ENCODE data around the gene RREB1.
A peak's percentile ranks its signal among the peaks of the same experiment; 100 is the strongest.

The RREB1 gene

DNA sequence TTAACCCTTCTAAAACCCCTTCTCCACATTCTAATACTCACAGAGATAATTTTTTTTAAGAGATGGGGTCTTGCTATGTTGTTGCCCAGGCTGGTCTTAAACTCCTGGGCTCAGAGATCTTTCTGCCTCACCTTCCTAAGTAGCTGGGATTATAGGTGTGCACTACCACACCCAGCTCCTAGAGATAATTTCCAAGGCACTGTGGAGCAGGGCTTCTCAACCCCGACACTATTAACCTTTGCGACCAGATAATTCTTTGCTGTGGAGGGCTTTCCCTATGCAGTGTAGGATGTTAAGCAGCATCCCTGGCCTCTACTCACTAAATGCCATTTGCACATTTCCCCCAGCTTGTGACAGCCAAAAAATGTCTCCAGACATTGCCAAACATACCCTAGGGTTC lies 8.8 kb upstream of the RREB1 start:
- DNase-seq = no peak

DNA sequence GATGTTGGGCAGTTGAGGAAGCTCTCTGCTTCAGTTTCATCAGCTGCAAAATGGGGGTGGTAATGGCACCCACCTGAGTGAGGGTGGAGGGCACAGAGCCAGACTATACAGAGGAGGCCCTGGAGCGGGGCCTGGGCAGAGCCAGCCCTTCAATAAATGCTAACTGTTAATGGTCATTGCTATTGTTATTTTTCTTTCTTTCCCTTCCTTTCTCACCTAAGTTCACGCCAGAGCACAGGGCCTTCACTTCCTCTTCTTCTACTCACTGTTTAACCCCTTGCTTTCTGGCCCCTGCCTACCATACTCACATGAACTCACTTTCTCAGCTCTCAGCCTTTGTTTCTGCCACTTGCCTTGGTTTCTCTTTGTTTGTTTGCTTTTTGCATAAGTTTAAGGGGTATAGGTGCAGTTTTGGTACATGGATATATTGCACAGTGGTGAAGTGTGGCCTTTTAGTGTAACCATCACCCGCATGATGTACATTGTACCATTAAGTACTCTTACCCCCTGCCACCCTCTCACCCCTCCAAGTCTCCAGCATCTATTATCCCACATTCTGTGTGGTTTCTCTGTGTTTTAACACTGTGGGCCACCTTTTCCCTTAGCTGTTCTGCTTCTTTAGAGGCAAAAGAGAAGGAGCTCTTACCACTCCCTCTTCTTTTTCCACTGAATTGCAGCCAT lies 7.5 kb upstream of the RREB1 start:
- no peak for DNase-seq

DNA sequence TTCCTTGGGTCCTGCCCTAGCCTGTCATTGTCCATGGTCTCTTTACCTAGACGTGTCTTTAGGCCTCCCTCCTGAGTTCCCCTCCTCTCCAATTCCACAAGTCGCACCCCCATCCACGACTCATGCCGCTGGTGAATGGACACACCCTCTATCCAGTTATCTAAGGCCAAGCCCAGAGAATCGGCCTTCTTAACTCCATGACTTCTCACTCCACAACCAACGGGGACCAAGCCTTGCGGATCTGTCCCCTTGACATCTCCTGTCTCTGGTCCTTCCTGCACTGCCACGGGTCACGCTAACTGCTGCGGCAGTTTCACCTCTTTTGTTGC lies 7.0 kb upstream of the RREB1 start:
- DNase-seq = no peak

DNA sequence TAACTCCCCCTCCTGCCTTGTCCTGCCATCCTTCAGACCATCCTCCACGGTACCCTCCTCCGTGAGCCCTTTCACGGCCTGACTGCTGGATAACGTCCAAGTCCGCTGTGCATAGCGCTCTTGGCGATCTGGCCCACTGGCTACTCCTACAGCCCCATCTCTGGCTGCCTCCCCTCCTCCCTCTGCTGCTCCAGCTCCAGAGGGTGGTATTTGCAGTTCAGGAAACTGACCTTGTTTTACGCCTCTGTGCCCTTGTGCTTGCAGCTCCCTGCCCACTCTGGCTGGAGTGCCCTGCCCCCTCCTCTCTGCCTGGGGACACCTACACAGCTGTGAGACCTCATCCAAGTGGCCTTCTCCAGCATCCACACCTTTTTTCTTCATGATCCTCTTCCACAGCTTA lies 6.5 kb upstream of the RREB1 start:
- DNase-seq = no peak

DNA sequence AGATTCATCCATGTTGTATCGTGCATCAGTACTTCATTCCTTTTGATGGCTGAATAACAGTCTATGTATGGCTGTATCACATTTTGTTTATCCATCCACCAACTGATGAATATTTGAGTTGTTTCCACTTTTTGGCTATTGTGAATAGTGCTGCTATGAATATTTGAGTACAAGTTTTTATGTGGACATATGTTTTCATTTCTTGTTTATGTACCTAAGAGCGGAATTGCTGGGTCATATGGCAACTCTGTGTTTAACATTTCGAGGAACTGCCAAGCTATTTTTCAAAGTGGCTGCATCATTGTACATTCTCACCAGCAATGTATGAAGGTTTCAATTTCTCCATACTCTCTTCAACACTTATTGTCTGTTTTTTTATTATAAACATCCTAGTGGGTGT lies 3.0 kb upstream of the RREB1 start:
- DNase-seq = no peak

DNA sequence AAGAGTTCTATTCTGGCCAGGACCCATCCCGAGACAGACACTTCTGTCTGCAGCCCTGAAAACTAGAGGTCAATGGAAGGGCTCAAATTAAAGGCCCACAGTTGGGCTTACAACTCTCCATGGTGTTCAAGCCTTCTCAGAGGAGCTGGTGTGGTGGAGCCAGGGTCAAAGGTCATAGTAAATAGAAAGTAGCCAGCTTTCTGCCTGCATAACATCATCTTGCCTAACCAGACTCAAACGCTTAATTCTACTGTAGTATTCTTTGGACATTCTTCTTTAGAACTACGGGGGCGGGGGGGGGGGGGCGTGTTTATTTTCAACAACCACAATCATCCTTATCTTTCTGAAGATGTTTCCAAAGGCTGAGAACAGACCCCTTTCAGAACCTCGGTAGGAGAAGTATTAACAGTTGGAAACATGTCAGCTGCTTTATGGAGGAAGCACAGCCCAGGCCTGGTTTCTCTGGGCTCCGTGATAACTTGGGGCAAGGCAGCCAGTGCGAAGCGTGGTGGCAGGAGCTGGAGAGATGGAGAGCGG lies 1.5 kb upstream of the RREB1 start:
- DNase-seq = no peak

DNA sequence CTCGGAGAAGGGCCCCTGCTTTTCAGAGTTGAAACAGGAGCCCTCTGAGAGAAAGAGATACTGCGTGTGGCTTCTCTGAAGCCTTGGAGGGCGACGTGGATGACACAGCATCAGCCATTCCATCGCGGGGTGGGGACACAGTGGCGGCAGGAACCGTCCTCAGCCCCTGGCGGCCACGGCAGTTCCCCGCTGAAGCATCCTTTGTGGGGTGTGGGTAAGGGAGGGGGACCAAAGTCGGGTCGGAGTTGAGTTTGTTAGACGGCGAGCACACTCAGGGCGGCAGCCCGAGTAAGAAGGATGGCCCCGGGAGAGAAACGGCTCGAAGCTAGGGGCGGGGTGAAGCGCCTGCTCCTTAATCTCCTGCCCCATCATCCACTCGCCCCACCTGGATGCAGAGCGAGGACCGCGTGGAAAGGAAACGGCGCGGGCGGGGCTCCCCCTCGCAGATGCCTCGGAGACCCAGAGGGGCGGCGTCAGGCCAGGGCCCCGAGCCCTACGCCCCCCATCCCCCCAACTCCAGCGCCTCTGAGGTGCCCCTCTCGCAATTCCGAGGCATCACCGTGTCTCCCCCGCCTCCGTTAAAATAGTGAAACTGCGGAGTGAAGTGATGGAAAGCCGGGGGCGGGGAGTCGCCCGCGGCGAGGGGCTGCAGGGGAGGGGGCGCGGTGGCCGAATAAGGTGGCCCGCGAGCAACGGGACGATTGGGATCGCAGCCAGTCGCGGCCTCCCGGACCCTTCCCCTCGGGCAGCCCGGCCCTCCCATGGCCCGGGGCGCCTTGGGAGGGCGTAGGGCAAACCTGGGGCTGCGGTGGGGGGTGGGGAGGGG lies 796 bp upstream of the RREB1 start:
- DNase-seq = peak; percentile 34 to 57 (median 38)

DNA sequence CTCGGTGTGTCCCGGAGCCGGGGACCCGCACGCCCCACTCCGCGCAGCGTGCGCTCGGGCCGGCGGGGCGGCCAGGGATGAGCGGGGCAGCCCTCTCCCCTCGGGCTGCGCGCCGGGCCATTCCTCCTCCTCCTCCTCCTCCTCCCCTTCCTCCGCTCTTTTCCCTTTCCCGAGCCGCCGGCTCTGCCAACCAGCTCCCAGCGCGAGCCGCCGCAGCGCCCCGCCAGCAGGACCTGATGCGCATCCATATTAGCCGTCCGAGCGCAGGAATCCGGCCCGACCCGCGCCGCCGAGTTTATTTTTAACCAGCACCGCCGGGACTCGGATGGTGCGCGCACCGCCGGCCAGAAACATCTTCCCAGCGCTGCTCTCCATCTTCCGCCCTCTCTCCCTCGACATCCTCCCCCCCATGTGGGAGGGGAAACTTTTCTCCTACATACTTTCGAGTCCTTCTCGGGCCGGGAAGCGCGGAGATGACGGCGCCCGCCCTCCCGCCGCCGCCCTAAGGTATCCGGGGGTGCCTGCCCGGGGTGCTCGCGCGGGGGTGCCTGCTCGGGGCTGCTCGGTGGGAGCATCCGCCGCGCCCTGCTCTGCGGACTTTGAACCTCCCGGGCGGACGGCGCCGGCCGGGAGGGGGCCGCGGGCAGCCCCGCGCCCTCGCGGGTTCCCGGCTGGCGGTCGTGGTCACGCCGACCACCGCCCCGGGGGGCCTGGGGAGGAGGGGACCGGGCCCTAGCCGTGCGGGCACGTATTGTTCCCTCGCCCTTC lies 619 bp downstream of the RREB1 start:
- peak in 2 of 4 experiments; percentile 16 to 29 for DNase-seq

DNA sequence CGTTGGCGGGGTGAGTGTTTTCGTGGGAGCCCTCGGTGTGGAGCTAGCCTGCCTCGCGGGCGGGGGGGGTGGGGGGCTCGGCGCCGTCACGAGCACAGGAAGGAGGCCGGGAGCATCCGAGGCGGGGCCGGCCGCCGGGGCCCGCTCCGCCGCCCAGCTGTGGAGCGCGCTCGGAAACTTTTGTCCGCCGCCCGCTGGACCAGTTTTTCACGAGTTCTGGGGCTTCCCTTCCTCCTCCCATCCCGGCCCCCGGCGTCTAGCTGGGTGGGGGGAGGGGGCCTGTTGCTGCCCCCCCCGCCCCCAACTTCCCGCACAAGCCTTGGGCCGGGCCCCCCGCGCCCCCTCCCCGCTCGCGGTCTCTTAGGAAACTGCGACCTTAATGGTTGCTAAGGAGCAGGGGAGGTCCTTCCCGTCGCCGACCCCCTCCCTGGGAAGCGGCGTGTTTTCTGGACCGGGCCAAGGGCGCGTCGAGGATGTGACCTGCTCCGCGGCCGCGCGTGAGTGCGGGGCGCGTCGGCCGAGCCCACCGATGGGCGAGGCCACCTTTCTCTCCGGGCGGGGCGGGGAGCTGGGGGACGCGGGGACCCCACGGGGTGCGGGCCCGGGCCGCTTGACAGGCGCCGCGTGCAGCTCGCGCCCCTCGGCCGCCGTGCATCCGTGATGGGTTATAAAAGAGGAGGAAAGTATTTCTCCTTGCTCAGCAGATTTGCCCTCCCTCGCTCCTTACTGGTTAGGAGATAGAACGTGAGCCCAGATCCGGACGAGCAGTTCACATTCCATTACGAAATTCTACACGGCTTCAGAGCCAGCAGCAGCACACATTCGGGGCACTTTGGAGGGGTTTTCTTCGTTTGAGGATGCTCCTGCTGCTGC lies 1.4 kb downstream of the RREB1 start:
- DNase-seq = peak in 3 of 4 experiments; percentile 17 to 27 (median 27)

DNA sequence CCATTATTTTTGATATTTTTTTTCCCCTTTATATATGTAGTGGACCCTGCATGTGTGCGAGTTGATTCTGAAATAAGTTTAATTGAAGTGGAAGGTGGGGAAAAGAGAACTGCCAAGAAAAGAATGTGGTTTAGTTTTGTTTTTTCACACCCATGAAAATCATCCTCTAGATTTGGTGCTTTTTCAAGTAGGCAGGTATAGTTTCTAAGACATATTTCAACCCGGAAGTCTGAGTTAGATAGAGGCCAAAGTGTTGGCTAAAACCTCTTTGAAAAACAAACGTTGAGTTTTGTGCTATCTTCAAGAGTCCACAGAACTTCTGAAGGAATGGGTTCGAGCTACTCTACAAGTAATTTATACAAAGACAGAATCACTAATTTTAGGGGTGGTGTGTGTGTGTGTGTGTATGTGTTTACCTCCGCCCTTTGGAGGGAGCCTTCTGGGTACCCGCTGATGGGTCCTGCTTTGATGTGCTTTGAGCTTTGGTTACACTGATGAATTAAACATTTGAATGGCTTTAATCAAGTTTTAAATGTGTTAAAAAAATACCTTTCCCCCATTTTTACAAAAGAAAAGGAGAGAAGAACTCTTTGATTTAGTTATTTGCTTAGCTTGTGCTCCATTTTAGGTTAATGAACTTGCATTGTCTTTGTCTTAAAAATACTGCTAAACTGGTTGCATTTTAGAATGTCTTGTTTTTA lies 2.5 kb downstream of the RREB1 start:
- DNase-seq = no peak

DNA sequence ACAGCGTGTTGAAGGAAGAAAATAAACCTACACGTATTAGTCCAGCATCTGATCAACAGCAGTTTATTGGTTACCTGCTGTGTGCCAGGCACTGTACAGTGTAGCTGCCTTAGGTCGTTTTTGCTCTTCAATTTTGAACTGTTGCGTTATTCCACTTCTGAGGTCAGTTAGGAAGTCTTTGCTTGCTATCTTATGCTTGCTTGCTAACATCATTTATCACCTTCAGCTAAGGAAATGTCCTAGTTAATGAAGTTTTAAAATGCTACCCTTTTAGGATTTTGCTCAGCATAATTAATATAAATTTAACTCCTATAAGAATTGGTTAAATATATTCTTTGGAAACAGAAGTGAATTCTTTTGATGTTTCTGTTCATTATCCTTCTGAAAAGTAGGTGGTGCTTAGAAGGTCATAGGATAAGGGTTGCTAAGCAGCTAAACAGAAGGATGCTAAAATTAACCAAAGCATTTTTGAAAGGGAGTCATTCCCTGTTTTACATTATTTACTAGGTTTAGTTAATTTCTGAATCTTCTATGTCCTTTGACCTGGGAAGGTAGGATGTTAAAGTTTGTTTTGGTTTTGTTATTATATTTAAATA lies 3.4 kb downstream of the RREB1 start:
- no peak for DNase-seq

DNA sequence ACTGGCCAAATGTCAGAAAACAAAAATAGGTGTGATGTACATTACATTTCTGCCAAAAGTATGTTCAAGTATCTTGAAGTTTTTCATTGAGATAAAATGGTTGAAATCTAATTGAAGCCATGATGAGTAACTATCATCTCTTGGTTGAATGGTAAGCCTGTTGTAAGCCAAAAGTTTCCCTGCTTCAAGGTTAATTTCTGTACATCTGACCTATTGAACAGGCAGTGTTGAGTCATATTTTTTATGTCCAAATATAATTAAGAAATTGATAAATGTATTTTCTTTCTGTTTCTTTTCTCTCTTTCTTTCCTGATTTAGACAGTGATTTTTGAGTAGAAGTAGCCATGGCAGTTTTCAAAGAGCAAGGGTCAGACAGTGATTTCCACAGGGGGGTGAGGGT lies 4.4 kb downstream of the RREB1 start:
- DNase-seq = no peak

DNA sequence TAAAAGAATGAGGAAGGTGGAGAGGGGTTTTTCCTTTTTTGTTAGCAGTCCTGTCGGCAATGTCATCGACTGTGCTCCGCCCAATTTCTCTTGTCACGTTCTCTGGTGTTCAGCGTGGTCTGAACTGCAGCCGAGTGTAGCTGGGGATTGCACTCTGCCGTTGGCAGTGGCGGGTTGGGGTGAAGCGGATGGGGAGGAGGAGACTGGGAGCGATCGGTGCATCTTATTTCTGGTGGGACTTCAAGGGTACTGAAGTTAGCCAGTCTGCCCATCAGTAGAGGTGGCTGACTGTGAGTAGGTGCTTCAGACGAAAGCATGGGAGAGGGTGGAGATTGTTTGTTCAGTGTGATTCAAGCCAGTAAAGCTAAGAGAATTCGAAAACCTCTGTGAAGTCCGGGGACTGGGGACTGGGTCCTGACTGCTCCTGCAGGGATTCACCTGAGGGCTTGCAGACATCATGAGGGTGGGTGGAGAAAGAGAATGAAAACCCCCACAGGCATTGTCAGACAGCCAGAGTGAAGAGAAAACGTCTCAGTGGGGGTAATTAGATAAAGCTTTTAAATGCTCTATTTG lies 5.1 kb downstream of the RREB1 start:
- DNase-seq = no peak

DNA sequence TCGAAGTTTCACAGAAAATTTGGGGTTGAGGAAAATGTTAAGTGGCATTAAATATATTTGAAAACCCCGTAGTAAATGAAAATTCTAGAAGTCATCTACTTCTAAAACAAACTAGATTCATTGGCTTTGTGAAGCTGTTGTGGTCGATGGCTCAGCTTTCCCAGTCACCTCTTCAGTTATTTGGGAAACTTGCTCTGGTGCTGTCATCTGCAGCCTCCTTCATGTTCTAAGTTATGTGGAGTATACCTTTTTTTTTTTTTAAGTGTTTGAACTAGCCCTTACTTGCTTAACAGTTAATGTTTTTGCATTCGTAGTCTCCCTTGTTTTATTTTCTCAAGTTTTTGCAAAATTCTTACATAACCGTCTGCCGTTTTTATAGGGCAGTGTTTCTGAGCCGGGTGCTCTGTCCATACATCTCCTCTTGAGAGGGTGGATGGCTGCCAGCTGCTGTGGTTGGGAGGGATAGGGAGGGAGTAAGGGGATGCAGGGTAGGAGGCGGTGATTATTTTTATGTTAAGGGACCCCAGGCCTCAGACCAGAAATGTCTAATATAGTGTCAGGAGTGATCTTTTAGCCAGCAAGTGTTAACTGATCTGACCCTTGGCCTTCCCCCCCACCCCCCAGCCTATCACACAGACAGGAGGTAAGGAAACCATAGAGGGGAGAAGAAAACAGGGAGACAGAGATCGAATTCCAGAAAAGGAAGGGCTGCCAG lies 7.1 kb downstream of the RREB1 start:
- DNase-seq = no peak

DNA sequence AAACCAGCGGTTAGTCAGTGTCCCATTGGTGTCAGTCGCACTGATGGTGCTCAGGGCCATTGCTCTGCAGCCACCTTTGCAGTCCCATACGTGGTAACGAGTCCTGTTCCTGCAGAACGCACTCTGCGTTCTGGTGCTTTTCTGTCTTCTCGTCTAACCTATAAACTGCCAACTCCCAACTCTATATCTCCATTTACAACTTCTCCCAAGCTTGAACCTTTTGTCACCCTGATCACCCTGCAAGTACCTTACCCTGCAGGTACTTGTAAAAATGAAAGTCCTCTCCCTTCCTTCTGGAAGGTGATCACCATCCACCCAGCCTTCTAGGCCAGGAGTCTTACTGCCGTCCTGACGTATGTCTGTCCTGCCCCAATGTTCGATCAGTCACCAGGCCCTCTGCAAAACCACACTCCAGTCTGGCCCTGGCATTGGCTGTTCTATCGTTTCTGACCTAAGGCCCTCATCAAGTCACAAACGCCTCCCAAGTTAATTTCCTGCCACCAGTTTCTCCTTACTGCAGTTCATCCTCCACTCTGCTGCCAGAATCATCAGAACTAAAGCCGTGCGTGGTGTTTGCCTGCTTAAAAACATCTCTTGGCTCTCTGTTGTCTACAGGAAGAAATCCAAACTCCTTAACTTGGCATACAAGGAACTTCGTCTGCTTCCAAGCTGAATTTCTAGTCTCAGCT lies 7.9 kb downstream of the RREB1 start:
- no peak for DNase-seq

DNA sequence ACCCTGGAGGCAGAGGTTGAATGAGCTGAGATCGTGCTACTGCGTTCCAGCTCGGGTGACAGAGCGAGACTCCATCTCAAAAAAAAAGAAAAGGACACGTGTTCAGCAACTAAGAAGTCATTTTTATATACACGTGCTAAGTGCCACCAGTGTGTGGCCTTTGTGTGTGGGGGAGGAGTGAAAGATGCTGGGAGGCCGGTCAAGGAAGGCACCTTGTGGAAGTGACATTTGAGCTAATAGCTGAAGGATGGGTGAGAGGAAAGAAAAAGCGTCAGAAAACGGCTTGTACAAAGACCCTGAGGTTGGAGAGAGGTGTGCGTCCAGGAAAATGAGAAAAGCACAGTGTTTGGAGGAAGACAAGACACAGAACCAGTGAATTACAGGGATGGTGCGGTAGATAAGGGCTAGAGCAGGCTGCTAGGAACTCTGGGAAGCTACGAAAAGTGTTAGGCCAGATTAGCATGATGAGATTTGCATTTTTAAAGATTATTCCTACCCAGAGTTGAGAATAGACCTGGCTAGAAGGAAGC lies 11.6 kb downstream of the RREB1 start:
- DNase-seq = no peak

DNA sequence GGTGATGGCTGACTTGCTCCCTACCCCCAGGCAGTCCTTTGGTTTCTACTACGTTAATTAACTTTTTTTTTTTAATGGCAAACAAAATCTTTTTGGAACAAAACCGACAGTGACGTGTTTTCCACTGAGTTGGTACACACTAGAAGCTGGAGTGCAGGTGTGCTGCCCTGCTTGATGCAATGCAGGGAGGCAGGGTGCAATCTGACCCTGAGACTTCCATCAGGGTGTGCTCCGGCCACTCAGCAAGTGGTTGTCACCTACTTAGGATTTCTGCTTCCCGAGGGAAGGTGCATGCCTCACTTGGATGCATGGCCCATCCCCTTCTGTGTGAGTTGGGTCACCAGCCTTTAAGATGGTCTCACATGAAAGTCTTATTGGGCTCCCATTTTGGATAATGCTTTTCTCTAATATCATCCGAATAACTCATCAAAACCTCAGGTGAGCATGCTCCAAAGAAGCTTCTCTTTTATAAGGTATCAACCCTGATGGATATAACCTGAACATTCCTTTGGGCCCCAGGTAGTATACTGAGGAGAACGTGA lies 14.0 kb downstream of the RREB1 start:
- no peak for DNase-seq

DNA sequence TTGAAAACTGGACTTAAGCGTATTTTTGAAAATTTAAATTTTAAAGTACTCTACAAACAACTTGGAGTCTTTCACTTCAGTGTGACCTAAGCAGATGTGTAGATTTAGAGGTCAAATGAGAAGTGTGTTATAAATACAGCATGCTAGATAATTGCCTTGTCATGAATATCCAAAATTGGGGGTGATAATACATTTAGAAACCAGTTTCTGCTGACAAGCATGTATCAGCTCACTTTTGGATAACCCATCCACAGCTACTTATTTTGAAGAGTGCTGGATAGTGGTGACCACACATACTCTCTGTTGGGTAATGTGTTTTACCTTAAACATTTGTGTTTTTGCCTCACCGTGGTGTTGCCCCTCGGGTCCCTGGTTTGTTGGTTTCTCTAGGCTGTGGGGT lies 14.9 kb downstream of the RREB1 start:
- DNase-seq = no peak

DNA sequence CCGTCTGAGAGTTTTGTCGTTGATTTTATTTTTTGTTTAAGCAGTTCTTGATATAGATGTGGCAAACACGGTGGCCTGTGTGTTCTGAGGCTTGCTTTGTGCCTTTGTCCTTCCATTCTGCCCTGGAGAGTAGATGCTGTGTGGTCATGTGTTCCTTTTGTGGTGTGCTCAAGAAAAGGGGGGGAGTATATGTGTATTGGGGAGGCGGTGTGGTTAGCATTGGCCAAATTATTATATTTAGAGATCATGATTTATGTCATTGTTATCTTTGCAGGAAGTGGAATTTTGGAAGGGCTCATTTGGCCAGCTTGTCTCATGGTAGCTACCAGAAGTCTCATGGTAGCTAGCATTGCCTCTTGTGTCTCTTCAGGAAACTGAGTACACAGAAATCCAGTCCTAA lies 16.4 kb downstream of the RREB1 start:
- DNase-seq = no peak
